GM19372 (cell line): ENCODE results near the gene OAS1.

Experiments
- ATAC-seq: cut with Tn5 transposase; IDR thresholded peaks from one replicate; pipeline ENCODE4 v1.9.1; 2021; ENCODE audit warnings: mild to moderate bottlenecking, low read depth, moderate library complexity; ENCODE audit not compliant: unreplicated experiment

OAS1 gene

DNA sequence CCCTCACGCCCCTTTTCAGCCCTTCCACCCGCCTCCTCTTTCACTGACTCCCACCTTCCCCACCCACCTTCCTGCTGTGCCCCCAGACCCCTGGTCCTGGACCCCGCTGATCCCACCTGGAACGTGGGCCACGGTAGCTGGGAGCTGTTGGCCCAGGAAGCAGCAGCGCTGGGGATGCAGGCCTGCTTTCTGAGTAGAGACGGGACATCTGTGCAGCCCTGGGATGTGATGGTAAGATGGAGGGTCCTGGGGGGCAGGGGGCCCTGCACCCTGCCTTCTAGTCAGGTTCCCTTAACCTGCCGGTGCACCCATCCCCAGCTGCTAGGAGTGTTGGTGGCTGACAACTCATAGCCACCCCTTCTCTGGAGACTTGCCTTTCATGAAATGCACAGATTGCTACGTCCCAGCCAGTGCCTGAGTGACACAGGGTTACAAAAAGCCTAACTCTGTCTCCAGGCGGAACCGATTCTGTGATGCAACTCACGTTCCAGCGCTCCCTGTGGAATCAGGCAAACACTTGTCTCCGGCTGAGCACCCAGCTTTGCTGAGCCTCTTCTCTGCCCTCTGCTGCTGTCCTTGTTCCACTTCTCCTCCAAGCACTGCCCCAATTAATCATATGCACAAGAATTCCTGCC, 56.6 kb downstream of the OAS1 start:
- no peak for ATAC-seq

DNA sequence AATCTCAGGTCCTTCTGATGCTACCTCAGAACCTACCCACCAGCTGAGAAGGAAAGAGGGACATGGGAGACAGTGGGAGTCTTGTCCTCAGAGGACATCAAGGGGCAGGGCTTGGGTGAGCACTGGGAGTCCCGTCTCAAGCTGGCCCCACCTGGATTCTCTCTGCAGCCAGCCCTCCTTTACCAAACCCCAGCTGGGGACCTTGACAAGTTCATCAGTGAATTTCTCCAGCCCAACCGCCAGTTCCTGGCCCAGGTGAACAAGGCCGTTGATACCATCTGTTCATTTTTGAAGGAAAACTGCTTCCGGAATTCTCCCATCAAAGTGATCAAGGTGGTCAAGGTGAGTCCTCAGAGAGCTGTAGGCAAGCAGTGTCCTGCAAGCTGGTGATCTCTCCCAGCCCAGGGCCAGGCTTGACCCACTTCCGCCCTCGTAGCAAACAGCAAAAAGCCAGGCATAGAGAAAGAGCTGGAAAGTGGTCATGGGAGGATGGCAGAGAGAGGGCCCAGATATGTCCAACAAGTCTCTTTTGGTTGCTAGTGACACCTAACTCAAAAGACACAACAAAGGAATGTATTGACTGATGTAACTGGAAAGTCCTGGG, 57.4 kb downstream of the OAS1 start:
- ATAC-seq, result no peak

GRCh38 chr12:112964915-112965314, 58.2 kb downstream of the OAS1 start:
- no peak for ATAC-seq

DNA sequence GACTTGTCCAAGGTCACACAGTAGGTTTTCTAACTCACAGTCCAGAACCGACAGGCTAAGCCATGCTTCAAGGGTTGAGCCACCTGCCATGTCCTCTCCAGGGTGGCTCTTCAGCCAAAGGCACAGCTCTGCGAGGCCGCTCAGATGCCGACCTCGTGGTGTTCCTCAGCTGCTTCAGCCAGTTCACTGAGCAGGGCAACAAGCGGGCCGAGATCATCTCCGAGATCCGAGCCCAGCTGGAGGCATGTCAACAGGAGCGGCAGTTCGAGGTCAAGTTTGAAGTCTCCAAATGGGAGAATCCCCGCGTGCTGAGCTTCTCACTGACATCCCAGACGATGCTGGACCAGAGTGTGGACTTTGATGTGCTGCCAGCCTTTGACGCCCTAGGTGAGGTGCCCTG, 58.9 kb downstream of the OAS1 start:
- ATAC-seq, result no peak

DNA sequence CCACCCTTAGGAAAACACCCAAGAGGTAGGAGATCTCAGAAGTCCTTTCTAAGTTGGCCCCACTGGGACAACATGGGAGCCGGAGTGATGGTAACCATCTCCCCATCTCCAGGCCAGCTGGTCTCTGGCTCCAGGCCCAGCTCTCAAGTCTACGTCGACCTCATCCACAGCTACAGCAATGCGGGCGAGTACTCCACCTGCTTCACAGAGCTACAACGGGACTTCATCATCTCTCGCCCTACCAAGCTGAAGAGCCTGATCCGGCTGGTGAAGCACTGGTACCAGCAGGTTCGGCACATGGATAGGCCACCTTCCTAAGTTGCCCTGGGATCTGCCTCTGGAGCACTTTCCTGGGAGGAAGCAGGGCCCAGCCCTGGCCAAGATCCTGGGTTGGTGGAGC, 60.5 kb downstream of the OAS1 start:
- ATAC-seq, result no peak

GRCh38 chr12:112967858-112968257, 61.1 kb downstream of the OAS1 start:
- ATAC-seq, result no peak
